ENCODE results near the gene NMNAT2. TPM values are rescaled to one million over a fixed set of nuclear protein-coding genes. Genes with fewer than 3 reads are reported as not detected.

Gene NMNAT2
- total and polyA plus RNA-seq, 5 donors from 2014 or later = not detected

DNA sequence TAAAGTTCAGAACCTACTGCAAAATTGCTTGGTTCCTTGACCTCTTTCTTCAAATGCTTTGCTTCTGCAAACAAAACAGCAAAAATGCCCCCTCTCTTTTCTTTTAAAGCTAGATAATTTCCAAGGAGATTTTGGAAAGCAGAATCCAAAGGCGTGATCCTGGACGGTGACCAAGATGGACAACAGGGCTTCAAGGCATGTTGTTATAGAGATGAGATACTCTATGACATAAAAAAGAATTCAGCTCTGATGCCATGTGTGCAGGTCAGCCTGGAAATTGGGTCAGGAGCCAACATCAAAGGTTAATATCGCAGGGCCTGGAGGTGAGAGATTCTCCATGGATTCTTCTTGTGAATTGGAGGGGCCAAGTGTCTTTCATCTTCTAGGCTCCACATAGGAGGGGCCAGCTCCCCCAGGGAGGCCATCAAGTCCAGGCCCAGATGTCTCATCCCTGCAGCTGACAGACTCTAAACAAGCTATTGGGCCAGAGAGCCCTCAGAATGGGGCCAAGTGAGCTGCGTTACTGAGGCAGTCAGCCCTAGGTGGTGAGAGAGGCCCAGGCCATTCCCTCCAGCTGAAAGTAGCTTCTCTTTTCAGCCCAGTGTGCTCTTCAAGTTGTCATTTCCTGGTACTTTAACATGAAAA, 45.5 kb downstream of the NMNAT2 start:
- Histone ChIP-seq H3K27ac (ENCODE audit: insufficient read depth, low read length, poor library complexity, severe bottlenecking) (no peak overlapping the region), H3K27me3 (ENCODE audit: control insufficient read depth, insufficient read depth, low read length) (peaks cover 4% of the 10 kb centered on the region), H3K36me3 (ENCODE audit: control insufficient read depth, insufficient read depth, low read length) (no peaks in the 10 kb centered on the region), H3K4me1 (ENCODE audit: control insufficient read depth, insufficient read depth, low read length, poor library complexity, severe bottlenecking) (no peaks in the 10 kb centered on the region), H3K4me3 (ENCODE audit: low read depth, low read length) (no peak overlapping the region), H3K9me3 (ENCODE audit: control insufficient read depth in 2 of 2, low read length in 2 of 2) (no peaks in the 10 kb centered on the region)
- Mint-ChIP-seq H3K4me3 (no peak overlapping the region), H3K36me3 (no peaks in the 10 kb centered on the region), H3K4me1 (no peaks in the 10 kb centered on the region), H3K27ac (no peak overlapping the region), H3K27me3 (peaks cover 29% of the 10 kb centered on the region), H3K9me3 (peaks cover 0 to 4% (median 0%) of the 10 kb centered on the region in 7 donors)
- ATAC-seq (ENCODE audit: low read depth in 2 of 2) (no peak), DNase-seq (no peak)

DNA sequence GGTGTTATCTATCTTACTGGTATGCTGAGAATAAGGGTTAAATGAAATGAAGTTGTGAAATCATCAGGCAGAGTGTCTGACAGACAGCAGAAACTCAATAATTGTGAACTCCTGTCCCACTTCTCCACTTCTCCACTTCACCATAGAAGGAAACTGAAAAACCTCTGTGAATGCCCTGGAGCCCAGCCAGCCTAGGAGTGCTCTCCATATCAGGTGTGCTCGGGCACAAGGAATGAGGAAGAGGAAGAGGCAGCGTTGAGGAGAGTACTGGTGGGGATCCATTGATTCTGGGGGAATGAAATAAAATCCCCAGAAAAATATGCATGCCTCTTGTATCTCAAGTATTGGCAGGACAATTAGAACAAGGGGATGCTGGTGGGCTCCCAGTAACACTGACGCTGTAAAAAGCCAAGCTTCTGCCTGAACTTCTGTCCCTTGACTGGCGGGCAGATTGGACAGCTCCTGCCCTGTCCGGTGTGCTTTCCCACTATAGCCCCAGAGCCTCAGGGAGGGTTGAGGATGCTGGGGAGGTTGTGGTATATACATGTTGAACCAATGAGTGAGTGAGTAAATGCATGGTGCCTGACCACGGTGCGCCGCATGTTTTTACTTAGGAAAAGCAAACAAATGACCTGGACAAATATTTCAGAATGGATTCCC, 47.7 kb downstream of the NMNAT2 start:
- H3K4me3 ChIP-seq (ENCODE audit: low read depth, low read length) = no peak overlapping the region
- H3K27ac Mint-ChIP-seq = no peak overlapping the region

DNA sequence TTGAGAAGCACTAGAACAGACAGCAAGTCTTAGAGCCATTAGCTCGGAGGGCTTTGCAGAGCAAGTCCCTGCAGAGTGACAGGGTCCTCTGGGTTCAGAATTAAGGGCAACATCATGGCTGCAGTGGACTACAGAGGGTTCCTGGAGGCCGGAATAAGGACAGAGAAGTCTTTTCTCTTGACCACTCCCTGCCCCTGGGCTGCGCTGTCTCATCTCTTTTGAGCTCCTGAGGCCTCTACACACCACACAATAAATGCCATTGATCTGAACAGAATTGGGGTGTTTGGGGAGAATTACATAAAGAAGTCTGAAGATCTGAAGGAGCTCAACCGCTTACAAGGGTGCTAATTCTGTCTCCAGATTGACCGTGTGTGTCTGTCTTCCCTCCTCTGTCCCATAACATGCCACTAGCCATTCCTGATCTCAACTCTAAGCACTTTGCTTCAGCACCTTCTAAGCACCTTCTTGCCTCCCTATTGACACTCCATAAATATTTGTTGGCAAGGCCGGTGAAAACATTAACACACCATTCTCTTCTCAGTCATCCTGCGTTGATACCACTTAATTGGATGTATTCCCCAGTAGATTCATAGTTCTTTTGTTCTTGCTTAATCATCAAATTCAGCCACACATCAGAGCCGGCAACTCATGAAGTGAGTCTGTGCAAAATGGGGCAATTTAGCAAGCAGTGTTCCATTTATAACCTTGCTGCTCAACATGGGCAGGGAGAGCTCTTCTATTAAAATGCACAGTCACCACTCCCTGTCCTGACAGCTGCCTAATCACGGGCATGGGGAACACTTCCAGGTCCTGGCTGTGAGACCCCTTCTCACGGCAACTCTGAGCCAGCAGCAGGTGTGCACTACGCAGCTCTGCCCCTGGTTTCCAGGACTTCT, 49.7 kb downstream of the NMNAT2 start:
- H3K4me1 ChIP-seq (ENCODE audit: control insufficient read depth, insufficient read depth, low read length, poor library complexity, severe bottlenecking) = no peaks in the 10 kb centered on the region
- Mint-ChIP-seq H3K4me1 (no peaks in the 10 kb centered on the region), H3K27me3 (peaks cover 35% of the 10 kb centered on the region), H3K9me3 (peaks cover 0 to 4% (median 0%) of the 10 kb centered on the region in 7 donors), H3K36me3 (no peaks in the 10 kb centered on the region), H3K4me3 (no peak overlapping the region), H3K27ac (no peak overlapping the region)
- no peak for DNase-seq
- no peak for ATAC-seq (ENCODE audit: low read depth in 2 of 2)
- no peaks in the 10 kb centered on the region for H3K9me3 ChIP-seq (ENCODE audit: control insufficient read depth in 2 of 2, low read length in 2 of 2)
- H3K27ac ChIP-seq (ENCODE audit: insufficient read depth, low read length, poor library complexity, severe bottlenecking) = no peak overlapping the region
- H3K27me3 ChIP-seq (ENCODE audit: control insufficient read depth, insufficient read depth, low read length) = no peaks in the 10 kb centered on the region
- no peak overlapping the region for H3K4me3 ChIP-seq (ENCODE audit: low read depth, low read length)
- no peaks in the 10 kb centered on the region for H3K36me3 ChIP-seq (ENCODE audit: control insufficient read depth, insufficient read depth, low read length)

More for the DNA sequence above, 47.7 kb downstream of the NMNAT2 start:
- no peaks in the 10 kb centered on the region for H3K9me3 ChIP-seq (ENCODE audit: control insufficient read depth in 2 of 2, low read length in 2 of 2)
- no peak overlapping the region for H3K27ac ChIP-seq (ENCODE audit: insufficient read depth, low read length, poor library complexity, severe bottlenecking)
- Mint-ChIP-seq H3K9me3 (peaks cover 0 to 4% (median 0%) of the 10 kb centered on the region in 7 donors), H3K4me3 (no peak overlapping the region), H3K4me1 (no peaks in the 10 kb centered on the region), H3K36me3 (no peaks in the 10 kb centered on the region), H3K27me3 (peaks cover 32% of the 10 kb centered on the region)
- no peaks in the 10 kb centered on the region for H3K36me3 ChIP-seq (ENCODE audit: control insufficient read depth, insufficient read depth, low read length)
- ATAC-seq (ENCODE audit: low read depth in 2 of 2) (no peak), DNase-seq (no peak)
- H3K4me1 ChIP-seq (ENCODE audit: control insufficient read depth, insufficient read depth, low read length, poor library complexity, severe bottlenecking) = no peaks in the 10 kb centered on the region
- H3K27me3 ChIP-seq (ENCODE audit: control insufficient read depth, insufficient read depth, low read length) = peaks cover 4% of the 10 kb centered on the region

DNA sequence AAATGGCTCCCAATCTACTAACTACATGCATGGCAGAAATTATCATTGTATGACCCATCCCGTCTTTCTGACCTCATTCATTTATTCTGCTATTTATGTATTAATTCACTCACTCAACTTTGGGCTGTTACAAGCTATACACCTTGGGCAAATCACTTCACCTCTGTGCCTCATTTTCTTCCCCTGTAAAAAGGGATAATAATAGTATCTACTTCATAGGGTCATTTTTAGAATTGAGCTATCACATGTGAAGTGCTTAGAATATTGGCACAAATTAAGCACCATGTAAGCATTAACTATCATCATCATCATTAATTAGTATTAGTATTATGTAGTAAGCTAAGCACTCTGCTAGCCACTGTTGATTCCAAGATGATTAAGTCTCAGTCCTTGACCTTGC, 52.1 kb downstream of the NMNAT2 start:
- H3K27me3 ChIP-seq (ENCODE audit: control insufficient read depth, insufficient read depth, low read length) = no peaks in the 10 kb centered on the region
- peaks cover 0 to 4% (median 0%) of the 10 kb centered on the region in 7 donors for H3K9me3 Mint-ChIP-seq
- no peaks in the 10 kb centered on the region for H3K36me3 ChIP-seq (ENCODE audit: control insufficient read depth, insufficient read depth, low read length)
- H3K4me3 ChIP-seq (ENCODE audit: low read depth, low read length) = no peak overlapping the region
- no peaks in the 10 kb centered on the region for H3K4me1 Mint-ChIP-seq
- DNase-seq = no peak
- H3K4me1 ChIP-seq (ENCODE audit: control insufficient read depth, insufficient read depth, low read length, poor library complexity, severe bottlenecking) = no peaks in the 10 kb centered on the region
- no peak overlapping the region for H3K27ac ChIP-seq (ENCODE audit: insufficient read depth, low read length, poor library complexity, severe bottlenecking)
- no peak overlapping the region for H3K4me3 Mint-ChIP-seq
- no peaks in the 10 kb centered on the region for H3K36me3 Mint-ChIP-seq
- H3K27me3 Mint-ChIP-seq = peaks cover 22% of the 10 kb centered on the region
- H3K27ac Mint-ChIP-seq = peak overlapping the region in 1 of 3 donors; percentile 52
- no peaks in the 10 kb centered on the region for H3K9me3 ChIP-seq (ENCODE audit: control insufficient read depth in 2 of 2, low read length in 2 of 2)
- no peak for ATAC-seq (ENCODE audit: low read depth in 2 of 2)

DNA sequence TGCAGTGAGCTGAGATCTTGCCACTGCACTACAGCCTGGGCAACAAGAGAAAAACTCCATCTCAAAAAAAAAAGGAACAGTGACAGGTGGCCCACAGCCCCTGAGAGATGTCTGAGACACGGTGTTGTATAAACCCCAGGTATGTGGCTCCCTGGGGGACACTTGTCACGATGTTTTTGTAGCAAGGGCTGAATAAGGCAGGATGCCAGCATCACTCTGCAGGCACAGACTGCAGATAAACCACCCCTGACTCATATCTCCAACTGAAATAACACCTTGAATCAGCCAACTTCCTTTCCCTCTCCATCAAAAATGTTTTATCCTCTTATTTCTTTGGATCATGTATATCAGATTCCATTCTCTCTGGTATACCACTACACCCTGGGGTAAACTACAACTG, 52.5 kb downstream of the NMNAT2 start:
- no peaks in the 10 kb centered on the region for H3K27me3 ChIP-seq (ENCODE audit: control insufficient read depth, insufficient read depth, low read length)
- Mint-ChIP-seq H3K27me3 (peaks cover 19% of the 10 kb centered on the region), H3K36me3 (no peaks in the 10 kb centered on the region), H3K4me3 (no peak overlapping the region), H3K4me1 (no peaks in the 10 kb centered on the region), H3K9me3 (peaks cover 0 to 4% (median 0%) of the 10 kb centered on the region in 7 donors), H3K27ac (peak overlapping the region in 1 of 3 donors; percentile 52)
- H3K4me1 ChIP-seq (ENCODE audit: control insufficient read depth, insufficient read depth, low read length, poor library complexity, severe bottlenecking) = no peaks in the 10 kb centered on the region
- no peak overlapping the region for H3K27ac ChIP-seq (ENCODE audit: insufficient read depth, low read length, poor library complexity, severe bottlenecking)
- DNase-seq (no peak), ATAC-seq (ENCODE audit: low read depth in 2 of 2) (no peak)
- no peak overlapping the region for H3K4me3 ChIP-seq (ENCODE audit: low read depth, low read length)
- no peaks in the 10 kb centered on the region for H3K36me3 ChIP-seq (ENCODE audit: control insufficient read depth, insufficient read depth, low read length)
- H3K9me3 ChIP-seq (ENCODE audit: control insufficient read depth in 2 of 2, low read length in 2 of 2) = no peaks in the 10 kb centered on the region

DNA sequence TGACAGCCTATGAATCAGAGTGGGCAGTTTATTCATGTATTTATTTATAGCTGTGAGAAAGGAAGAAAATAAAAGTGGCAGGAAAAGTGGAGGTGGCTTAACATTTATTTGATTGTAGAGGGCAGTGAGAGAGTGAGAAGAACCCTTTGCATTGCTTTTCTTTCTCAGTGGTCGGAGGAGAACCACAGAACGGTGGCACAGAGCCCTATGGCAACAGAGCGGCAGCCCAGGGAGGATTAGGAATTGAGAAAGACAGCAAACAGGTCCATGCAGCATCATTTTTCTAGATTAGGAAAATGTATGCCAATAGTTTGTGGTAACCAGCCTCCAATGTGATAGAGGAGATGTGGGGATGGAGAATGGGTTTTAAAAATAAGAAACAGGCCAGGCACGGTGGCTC, 53.1 kb downstream of the NMNAT2 start:
- no peak overlapping the region for H3K27ac Mint-ChIP-seq
- DNase-seq = no peak
- no peak overlapping the region for H3K4me3 Mint-ChIP-seq
- Histone ChIP-seq H3K36me3 (ENCODE audit: control insufficient read depth, insufficient read depth, low read length) (no peaks in the 10 kb centered on the region), H3K9me3 (ENCODE audit: control insufficient read depth in 2 of 2, low read length in 2 of 2) (no peaks in the 10 kb centered on the region), H3K27me3 (ENCODE audit: control insufficient read depth, insufficient read depth, low read length) (no peaks in the 10 kb centered on the region), H3K27ac (ENCODE audit: insufficient read depth, low read length, poor library complexity, severe bottlenecking) (no peak overlapping the region), H3K4me1 (ENCODE audit: control insufficient read depth, insufficient read depth, low read length, poor library complexity, severe bottlenecking) (no peaks in the 10 kb centered on the region), H3K4me3 (ENCODE audit: low read depth, low read length) (no peak overlapping the region)
- no peaks in the 10 kb centered on the region for H3K4me1 Mint-ChIP-seq
- peaks cover 0 to 4% (median 0%) of the 10 kb centered on the region in 7 donors for H3K9me3 Mint-ChIP-seq
- peaks cover 15% of the 10 kb centered on the region for H3K27me3 Mint-ChIP-seq
- ATAC-seq (ENCODE audit: low read depth in 2 of 2) = no peak
- H3K36me3 Mint-ChIP-seq = no peaks in the 10 kb centered on the region

DNA sequence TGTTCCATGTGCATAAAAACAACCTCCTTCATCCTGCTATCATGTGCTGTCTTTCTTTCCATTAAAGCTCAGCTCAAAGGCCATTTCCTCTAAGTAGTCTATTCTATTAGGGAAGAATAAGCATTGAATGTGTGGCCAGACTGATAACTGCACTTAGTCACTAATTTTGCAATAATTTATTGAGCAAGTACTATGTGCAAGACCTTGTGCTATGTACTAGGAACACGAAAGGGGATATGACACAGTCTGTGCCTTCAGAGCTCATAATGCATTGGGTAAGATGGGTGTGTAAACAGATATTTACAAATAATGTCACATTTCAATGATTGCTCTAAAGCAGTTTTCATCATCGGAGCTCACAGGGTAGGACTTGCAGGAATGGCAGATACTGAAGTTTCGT, 54.2 kb downstream of the NMNAT2 start:
- Histone ChIP-seq H3K4me1 (ENCODE audit: control insufficient read depth, insufficient read depth, low read length, poor library complexity, severe bottlenecking) (no peaks in the 10 kb centered on the region), H3K4me3 (ENCODE audit: low read depth, low read length) (no peak overlapping the region), H3K27me3 (ENCODE audit: control insufficient read depth, insufficient read depth, low read length) (no peaks in the 10 kb centered on the region), H3K36me3 (ENCODE audit: control insufficient read depth, insufficient read depth, low read length) (no peaks in the 10 kb centered on the region), H3K27ac (ENCODE audit: insufficient read depth, low read length, poor library complexity, severe bottlenecking) (no peak overlapping the region), H3K9me3 (ENCODE audit: control insufficient read depth in 2 of 2, low read length in 2 of 2) (no peaks in the 10 kb centered on the region)
- no peaks in the 10 kb centered on the region for H3K36me3 Mint-ChIP-seq
- ATAC-seq (ENCODE audit: low read depth in 2 of 2) (no peak), DNase-seq (no peak)
- H3K27me3 Mint-ChIP-seq = peaks cover 11% of the 10 kb centered on the region
- no peak overlapping the region for H3K27ac Mint-ChIP-seq
- H3K4me1 Mint-ChIP-seq = no peaks in the 10 kb centered on the region
- no peak overlapping the region for H3K4me3 Mint-ChIP-seq
- peaks cover 0 to 4% (median 0%) of the 10 kb centered on the region in 7 donors for H3K9me3 Mint-ChIP-seq

Data from CD4-positive, CD25-positive, alpha-beta regulatory T cell (primary cell).